Right forelimb (tissue), 1 donor: ENCODE results near the gene IMP3.

Experiments used
- DNase-seq: peaks from one replicate; pipeline ENCODE4 v3.0.0-alpha.2; 2018

The IMP3 gene

GRCh38 chr15:75672646-75673425 lies 32.8 kb upstream of the IMP3 start:
- peak; percentile 72 for DNase-seq

GRCh38 chr15:75671730-75672602 lies 31.9 kb upstream of the IMP3 start:
- DNase-seq: no peak

GRCh38 chr15:75669879-75670212 lies 29.8 kb upstream of the IMP3 start:
- DNase-seq: no peak

- no peak for DNase-seq
Observed at GRCh38 chr15:75669191-75669878, 29.3 kb upstream of the IMP3 start.

- peak; percentile 77 for DNase-seq
Observed at GRCh38 chr15:75666823-75667501, 26.9 kb upstream of the IMP3 start.

GRCh38 chr15:75663931-75664421 lies 24.0 kb upstream of the IMP3 start:
- no peak for DNase-seq

- no peak for DNase-seq
Observed at GRCh38 chr15:75662823-75663519, 22.9 kb upstream of the IMP3 start.

GRCh38 chr15:75661756-75662140 lies 21.7 kb upstream of the IMP3 start:
- no peak for DNase-seq

GRCh38 chr15:75661100-75661755 lies 21.2 kb upstream of the IMP3 start:
- peak; percentile 84 for DNase-seq

- DNase-seq: no peak
Observed at GRCh38 chr15:75659928-75660645, 20.1 kb upstream of the IMP3 start.

- DNase-seq: no peak
Observed at GRCh38 chr15:75659141-75659771, 19.2 kb upstream of the IMP3 start.

- no peak for DNase-seq
Observed at GRCh38 chr15:75656813-75657212, 16.8 kb upstream of the IMP3 start.

GRCh38 chr15:75656331-75656730 lies 16.3 kb upstream of the IMP3 start:
- DNase-seq: no peak

- no peak for DNase-seq
Observed at GRCh38 chr15:75655931-75656330, 15.9 kb upstream of the IMP3 start.

GRCh38 chr15:75654201-75654907 lies 14.3 kb upstream of the IMP3 start:
- DNase-seq: no peak

- DNase-seq: no peak
Observed at GRCh38 chr15:75653347-75653913, 13.4 kb upstream of the IMP3 start.

GRCh38 chr15:75651810-75652543 lies 12.0 kb upstream of the IMP3 start:
- no peak for DNase-seq
